ENCODE data around the gene SRF. TPM values are rescaled to one million over a fixed set of nuclear protein-coding genes. Genes with fewer than 3 reads are reported as not detected.

SRF gene
- total RNA-seq, 1 donor from 2014 or later, result 42.7 TPM

DNA sequence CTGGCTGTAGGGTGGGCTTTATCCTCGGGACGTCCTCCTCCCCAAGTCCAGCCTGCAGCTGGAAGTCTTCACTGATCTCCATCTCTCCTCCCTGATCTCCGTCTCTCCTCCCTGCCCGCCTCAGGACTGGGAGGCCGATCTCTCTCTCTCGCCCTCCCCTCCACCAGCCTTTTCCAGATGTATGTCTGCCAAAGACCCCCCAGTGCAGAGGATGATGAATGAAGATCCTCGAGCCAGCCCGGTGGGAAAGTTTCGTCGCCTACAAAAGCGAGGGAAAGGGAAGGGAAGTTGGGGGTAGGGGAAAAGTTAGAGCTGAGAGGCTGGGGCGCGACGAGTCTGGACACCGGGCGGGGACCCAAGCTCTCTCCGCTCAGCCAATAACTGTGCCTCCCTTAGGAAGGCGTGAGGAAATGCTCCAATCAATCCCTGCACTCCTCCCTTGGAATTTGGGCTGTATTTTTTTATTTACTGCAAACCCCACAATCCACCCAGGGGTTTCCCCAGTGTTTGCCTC lies 595 bp upstream of the SRF start:
- Mint-ChIP-seq H3K36me3 (ENCODE audit: low read depth) (peaks cover 7% of the 10 kb centered on the region), H3K4me1 (ENCODE audit: low read depth) (peaks cover 33% of the 10 kb centered on the region), H3K27ac (ENCODE audit: unreplicated experiment) (peak overlapping the region; percentile 97), H3K4me3 (ENCODE audit: unreplicated experiment) (peak overlapping the region; percentile 78), H3K9me3 (ENCODE audit: low read depth) (no peaks in the 10 kb centered on the region), H3K27me3 (ENCODE audit: low read depth) (no peaks in the 10 kb centered on the region)
- no peak for DNase-seq (ENCODE audit: low spot score)
- TF ChIP-seq, protein P1, sequence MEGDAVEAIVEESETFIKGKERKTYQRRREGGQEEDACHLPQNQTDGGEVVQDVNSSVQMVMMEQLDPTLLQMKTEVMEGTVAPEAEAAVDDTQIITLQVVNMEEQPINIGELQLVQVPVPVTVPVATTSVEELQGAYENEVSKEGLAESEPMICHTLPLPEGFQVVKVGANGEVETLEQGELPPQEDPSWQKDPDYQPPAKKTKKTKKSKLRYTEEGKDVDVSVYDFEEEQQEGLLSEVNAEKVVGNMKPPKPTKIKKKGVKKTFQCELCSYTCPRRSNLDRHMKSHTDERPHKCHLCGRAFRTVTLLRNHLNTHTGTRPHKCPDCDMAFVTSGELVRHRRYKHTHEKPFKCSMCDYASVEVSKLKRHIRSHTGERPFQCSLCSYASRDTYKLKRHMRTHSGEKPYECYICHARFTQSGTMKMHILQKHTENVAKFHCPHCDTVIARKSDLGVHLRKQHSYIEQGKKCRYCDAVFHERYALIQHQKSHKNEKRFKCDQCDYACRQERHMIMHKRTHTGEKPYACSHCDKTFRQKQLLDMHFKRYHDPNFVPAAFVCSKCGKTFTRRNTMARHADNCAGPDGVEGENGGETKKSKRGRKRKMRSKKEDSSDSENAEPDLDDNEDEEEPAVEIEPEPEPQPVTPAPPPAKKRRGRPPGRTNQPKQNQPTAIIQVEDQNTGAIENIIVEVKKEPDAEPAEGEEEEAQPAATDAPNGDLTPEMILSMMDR (IDR thresholded peaks at IDR 0.05), result no peak

DNA sequence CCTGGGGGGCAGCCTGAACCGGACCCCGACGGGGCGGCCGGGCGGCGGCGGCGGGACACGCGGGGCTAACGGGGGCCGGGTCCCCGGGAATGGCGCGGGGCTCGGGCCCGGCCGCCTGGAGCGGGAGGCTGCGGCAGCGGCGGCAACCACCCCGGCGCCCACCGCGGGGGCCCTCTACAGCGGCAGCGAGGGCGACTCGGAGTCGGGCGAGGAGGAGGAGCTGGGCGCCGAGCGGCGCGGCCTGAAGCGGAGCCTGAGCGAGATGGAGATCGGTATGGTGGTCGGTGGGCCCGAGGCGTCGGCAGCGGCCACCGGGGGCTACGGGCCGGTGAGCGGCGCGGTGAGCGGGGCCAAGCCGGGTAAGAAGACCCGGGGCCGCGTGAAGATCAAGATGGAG lies 636 bp downstream of the SRF start:
- DNase-seq (ENCODE audit: low spot score), result no peak
- TF ChIP-seq, protein P1 (IDR thresholded peaks at IDR 0.05), result no peak
- Mint-ChIP-seq H3K4me1 (ENCODE audit: low read depth) (peaks cover 35% of the 10 kb centered on the region), H3K27ac (ENCODE audit: unreplicated experiment) (peak overlapping the region; percentile 93), H3K27me3 (ENCODE audit: low read depth) (no peaks in the 10 kb centered on the region), H3K36me3 (ENCODE audit: low read depth) (peaks cover 11% of the 10 kb centered on the region), H3K9me3 (ENCODE audit: low read depth) (no peaks in the 10 kb centered on the region), H3K4me3 (ENCODE audit: unreplicated experiment) (peak overlapping the region; percentile 97)

DNA sequence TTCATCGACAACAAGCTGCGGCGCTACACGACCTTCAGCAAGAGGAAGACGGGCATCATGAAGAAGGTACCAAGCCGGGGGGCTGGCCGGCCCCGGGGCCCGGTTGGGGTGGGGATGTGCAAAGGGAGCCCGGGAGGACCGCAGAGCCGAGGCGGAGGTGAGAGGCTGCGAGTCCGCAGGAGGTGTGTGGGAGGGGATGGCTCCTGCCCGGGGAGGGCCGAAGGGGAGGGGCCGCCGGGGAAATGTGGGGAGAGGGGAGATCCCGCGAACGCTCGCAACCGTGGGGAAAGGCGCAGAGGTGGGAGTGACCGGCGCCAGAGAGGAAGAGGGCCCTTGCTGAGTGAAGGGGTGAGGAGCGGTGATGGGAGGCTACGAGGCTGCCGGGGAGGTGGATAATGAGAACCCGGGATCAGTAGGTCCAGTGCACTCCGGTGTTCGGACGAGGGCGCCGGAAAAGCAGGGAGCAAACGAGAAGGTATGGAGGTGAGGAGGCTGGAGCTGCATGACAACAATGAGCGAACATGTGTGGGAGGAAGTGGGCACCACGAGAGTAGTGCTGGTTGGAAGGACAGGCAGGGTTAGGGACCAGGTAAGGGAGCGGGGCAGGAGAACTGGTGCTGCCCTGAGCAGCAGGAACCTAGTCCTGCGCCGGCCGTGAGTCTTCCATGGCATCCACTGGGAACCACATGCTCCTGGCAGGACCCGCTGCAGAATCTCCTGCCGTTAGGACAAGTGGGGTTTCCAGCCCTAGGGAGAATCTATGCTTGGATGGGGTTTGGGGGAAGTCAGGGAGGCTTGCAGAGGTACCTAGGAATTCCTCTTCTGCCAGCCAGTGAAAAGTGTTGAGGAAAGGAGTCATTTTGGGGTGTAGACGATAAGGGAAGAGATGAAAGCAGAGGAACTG lies 1.3 kb downstream of the SRF start:
- peak overlapping the region; percentile 97 for H3K4me3 Mint-ChIP-seq (ENCODE audit: unreplicated experiment)
- H3K4me1 Mint-ChIP-seq (ENCODE audit: low read depth), result peaks cover 35% of the 10 kb centered on the region
- TF ChIP-seq, protein P1 (IDR thresholded peaks at IDR 0.05), result no peak
- DNase-seq (ENCODE audit: low spot score), result peak; percentile 94
- peaks cover 11% of the 10 kb centered on the region for H3K36me3 Mint-ChIP-seq (ENCODE audit: low read depth)
- H3K9me3 Mint-ChIP-seq (ENCODE audit: low read depth), result no peaks in the 10 kb centered on the region
- H3K27ac Mint-ChIP-seq (ENCODE audit: unreplicated experiment), result peak overlapping the region; percentile 93
- no peaks in the 10 kb centered on the region for H3K27me3 Mint-ChIP-seq (ENCODE audit: low read depth)

DNA sequence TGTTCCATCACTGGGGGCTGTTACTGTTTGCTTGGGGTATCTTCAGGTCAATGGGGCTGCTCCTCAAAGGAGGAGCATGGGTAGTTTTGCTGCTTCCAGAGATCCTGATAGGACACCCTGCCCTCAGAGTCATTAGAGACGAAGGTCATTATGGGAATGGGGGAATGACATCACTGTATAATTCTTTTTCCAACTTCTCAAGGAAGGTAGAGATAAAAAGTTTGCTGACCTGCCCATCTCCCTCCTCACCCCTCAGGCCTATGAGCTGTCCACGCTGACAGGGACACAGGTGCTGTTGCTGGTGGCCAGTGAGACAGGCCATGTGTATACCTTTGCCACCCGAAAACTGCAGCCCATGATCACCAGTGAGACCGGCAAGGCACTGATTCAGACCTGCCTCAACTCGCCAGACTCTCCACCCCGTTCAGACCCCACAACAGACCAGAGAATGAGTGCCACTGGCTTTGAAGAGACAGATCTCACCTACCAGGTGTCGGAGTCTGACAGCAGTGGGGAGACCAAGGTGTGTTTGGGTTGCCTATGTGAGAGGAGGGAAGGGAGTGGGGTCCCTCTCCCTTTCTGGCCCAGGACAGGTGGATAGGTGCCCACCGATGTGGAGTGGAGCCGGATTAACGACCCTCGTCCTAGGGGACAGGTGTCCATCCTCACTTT lies 2.7 kb downstream of the SRF start:
- Mint-ChIP-seq H3K27ac (ENCODE audit: unreplicated experiment) (peak overlapping the region; percentile 93), H3K9me3 (ENCODE audit: low read depth) (no peaks in the 10 kb centered on the region), H3K4me3 (ENCODE audit: unreplicated experiment) (peak overlapping the region; percentile 97), H3K4me1 (ENCODE audit: low read depth) (peaks cover 35% of the 10 kb centered on the region), H3K27me3 (ENCODE audit: low read depth) (no peaks in the 10 kb centered on the region), H3K36me3 (ENCODE audit: low read depth) (peaks cover 20% of the 10 kb centered on the region)
- no peak for DNase-seq (ENCODE audit: low spot score)
- TF ChIP-seq, protein P1 (IDR thresholded peaks at IDR 0.05), result no peak
